ENCODE data around the gene CUEDC1.
A peak's percentile ranks its signal among the peaks of the same experiment; 100 is the strongest.
"Not testable (repeated sequence)": the region's sequence is repeated elsewhere in the genome, so short reads cannot be mapped to it uniquely, and the experiment has no call there.

The CUEDC1 gene

DNA sequence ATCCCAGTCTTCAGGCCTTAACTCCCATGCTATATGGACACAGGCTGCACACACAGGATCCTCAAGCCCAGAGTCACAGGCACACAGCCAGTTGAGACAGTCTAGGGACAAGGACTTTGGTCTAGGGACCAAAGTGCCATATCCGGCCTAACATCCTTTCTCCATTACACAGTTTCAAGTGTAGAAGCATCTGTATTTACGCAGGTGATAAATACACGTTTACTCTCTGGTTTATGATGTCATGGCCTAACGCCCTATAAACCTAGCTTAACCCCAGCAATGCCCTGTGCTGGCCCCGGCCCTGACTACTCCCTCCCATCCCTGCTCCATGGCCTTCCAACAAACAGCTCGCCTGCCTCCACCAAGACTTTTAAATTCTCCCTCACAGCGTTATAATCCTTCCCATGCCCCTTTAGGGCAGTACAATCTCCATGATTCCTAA is 17.1 kb downstream of the CUEDC1 start:
- no peak for DNase-seq (ENCODE audit: low read depth)

DNA sequence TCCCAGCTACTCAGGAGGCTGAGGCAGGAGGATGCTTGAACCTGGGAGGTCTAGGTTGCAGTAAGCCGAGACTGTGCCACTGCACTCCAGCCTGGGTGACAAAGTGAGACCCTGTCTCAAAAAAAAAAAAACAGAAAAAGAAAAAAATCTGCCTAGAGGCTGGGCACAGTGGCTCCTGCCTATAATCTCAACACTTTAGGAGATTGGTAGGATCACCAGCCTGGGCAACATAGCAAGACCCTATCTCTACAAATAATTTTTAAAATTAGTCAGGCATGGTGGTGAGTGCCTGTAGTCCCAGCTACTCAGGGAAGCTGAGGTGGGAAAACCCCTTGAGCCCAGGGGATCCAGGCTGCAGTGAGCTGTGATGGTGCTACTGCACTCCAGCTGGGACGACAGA is 17.7 kb downstream of the CUEDC1 start:
- DNase-seq (ENCODE audit: low read depth) = no peak

DNA sequence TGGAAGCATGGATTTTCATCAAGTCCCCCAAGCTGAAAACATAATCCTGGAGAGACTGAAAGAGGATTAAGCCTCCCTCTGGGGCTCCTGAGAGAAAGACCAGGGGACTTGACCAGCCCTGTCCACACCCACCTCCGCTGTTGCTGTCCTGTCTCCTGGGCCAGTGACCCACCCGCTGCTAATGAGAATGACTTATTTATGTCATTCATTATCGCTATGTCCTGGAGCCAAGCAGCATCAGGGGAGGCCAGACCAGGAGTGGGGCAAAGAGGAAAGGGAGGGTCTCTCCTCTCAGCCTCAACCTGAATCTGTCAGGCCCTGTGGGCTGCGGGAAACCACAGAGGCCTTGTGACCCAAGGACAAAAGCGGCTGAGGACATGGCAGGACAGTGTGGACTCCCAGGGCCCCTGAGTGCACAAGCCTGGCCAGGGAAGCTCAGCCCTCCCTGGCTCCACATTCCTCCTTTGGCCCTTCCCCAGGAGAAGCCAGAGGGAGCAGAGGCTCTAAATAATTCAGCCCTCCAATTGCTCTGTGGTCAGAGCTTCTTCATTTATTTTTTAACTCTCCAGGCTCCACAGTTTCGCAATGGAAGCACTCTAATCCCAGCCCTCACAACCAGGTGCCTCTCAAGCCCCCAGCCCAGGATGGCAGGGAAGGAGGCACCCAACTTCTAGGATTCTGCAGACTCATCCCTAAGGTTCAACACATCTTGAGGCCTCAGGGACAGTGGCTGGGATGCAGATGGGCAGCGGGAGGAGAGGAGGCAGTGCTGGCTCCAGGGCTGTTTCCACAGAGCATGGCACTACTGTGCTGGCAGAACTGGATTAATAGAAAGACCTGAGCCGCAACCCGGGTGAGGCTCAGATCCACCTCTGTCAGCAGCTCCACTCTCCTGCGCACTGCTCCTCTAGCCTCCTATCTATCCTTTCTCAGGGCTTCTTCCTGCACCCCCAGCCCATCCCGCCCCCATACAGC is 19.1 kb downstream of the CUEDC1 start:
- DNase-seq (ENCODE audit: low read depth) = peak; percentile 54

DNA sequence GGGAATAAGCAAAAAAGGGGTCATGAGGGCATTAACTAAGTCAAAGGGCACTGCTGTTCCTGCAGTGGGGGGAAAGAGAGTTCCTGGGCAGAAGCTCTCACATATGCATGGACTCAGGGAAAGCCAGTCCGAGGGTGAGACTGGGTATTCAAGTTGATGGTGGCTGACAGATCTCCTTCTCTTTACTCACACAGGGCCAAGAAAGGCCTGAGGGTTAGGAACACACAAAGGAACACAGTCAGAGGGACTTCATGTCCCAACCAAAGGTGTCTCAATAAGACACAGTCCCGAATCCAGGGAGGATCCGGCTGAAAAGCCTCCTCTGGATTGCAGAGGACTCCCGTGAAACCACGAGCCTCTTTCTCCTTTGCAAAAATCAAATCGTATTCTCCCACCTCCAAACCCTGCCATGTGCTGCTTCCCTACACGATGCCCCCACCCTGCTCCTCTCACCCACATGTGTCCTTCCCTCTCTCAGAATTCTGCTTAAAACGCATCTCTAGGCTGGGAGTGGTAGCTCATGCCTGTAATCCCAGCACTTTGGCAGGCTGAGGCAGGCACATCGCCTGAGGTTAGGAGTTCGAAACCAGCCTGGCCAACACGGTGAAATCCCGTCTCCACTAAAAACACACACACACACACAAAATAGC is 23.6 kb downstream of the CUEDC1 start:
- DNase-seq (ENCODE audit: low read depth) = no peak

DNA sequence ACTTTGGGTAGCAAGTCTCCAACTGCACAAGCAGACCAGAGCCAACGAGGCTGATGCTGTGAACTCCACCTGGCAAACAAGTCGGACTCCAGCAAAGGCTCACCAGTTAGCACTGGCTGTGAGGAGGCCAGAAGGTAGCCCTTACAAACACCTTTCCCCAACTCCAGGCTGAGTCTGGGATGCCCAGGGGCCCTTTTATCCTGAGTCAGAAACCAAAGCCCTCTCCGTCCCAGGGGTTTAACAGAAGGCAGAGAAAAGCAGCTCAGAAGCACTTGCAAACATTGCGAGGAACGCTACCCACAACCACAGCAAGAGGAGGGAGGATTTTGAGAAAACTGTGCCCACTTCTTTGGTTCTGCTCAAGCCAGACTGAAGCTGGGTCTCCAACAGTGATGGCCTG is 25.0 kb downstream of the CUEDC1 start:
- no peak for DNase-seq (ENCODE audit: low read depth)

DNA sequence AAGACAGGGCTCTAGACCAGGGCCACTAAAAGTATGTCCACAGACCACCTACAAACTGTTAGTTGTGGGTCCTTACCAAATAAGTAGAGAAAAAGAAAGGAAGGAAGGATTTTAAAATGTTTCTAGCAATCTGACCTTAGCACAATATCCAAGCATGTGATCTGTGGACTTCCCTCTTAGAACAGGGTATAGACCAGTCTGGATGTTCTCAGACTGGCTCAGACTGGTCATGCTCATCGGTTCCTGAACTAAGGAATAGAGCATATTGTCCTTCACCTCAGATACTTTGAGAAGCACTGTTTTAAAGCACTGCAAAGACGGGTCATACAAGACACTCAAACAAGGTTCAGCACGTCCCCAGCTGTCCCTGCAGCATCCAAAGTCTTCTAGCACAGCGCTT is 25.8 kb downstream of the CUEDC1 start:
- DNase-seq (ENCODE audit: low read depth) = no peak

DNA sequence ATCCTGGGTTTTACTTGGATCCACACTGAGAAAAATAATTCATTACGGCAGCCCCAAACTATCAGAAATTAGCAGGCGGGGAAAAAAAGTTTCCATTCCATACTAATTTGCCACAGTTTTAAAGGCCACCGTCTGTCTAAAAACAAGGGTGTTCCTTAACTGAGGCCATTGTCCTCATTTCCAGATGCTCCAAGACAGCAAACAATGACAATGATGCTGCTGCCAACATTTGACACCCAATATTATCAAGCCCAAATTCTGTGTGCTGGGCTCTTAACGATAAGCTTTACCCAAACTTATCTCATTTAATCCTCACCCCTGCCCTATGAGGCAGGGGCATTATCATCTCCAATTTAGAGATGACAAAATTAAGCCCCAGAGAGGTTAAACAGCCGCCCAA is 26.3 kb downstream of the CUEDC1 start:
- DNase-seq (ENCODE audit: low read depth) = no peak

DNA sequence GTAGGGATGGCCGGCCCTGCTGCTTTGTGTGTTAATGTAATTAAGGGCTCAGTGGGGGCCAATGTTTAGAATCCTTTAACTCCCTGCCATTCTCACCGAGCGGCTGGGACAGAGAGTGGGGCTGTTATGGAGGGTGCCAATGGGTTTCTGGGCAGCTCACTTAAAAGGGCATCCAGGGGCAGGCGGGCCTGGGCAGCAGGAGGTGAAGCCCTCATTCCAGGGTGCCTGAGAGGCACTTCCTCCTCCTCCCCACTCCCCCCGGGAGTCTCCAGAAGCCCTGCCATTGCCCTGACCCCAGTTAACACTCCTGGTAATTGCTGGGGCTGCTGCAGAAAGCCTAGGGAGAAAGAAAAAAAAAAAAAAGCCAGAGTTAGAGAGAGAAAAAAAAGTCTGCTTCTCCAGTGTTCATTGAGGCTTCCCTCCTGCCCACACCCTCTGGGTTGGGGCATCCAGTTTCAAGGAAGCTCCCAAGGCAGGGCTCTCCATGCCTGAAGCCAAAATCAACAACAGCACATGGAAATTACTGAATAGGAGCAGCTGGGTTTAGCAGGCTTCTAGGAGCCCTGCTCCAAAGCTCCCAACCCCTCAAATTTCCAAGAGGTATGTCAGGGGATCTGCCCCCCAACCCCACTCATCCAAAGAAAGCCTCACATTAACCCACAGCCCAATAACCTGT is 28.0 kb downstream of the CUEDC1 start:
- no peak for DNase-seq (ENCODE audit: low read depth)

DNA sequence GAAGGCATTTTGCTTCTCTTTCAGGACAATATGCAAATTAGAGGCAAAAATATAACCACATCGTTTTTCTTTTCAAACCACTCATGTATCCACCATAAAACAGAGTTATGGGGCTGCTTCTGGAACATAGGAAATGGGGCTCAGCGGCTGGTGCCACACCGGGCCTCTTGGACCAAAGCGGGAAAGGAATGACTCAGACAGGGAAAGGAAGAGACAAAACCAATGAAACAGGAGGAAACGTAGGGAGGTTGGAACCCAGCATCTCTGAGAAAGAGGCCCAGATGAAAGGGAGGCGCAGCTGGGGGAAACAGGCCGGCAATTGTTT is 28.5 kb downstream of the CUEDC1 start:
- DNase-seq (ENCODE audit: low read depth) = no peak

DNA sequence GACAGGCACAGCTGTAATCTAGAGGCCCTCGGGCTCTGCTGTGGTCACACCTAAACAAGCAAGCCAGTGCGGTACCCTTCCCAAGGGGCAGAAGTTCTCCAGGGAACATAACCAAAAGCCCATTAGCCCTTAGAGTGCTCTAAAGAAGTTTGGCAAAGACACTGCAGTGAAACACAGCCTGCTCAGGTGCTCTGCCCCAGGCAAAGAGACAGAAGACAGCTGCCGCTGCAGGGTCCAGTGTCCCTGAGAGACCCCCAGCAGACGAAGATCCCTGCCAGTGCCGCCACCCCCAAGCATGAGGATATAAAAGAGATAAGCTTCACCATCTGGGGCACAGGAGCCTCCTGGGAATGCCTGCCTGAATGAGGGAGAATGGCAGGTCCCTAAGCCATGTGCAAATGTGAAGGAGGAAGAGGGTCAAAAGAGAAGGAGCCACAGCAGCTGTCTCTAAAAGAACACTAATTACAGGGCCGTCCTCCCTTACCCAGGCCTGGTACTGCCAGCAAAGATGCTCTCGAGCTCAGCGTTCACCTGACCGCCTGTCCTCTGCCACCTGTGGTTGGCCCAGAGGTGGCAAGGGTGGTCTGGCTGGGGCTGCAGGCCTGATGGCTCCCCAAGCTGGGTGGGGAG is 29.7 kb downstream of the CUEDC1 start:
- no peak for DNase-seq (ENCODE audit: low read depth)

DNA sequence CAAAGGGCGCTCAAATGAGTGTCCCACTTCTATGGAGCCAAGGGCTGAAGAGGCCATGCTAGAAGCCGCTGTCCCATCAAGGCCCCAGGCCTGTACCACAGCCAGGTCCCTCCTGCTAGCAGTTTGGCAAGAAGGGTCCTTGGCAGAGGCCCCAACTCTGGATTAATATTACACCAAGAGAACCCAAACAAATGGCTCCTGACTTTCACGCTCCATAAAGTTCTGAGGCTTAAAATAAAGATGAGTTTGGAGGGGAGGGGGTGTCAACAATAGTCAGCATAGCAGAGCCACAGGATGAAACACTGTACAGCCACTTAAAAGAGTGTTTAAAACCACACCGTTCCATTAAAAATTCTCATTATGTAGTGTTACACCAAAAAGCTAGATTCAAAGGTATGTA is 30.5 kb downstream of the CUEDC1 start:
- DNase-seq (ENCODE audit: low read depth) = no peak

DNA sequence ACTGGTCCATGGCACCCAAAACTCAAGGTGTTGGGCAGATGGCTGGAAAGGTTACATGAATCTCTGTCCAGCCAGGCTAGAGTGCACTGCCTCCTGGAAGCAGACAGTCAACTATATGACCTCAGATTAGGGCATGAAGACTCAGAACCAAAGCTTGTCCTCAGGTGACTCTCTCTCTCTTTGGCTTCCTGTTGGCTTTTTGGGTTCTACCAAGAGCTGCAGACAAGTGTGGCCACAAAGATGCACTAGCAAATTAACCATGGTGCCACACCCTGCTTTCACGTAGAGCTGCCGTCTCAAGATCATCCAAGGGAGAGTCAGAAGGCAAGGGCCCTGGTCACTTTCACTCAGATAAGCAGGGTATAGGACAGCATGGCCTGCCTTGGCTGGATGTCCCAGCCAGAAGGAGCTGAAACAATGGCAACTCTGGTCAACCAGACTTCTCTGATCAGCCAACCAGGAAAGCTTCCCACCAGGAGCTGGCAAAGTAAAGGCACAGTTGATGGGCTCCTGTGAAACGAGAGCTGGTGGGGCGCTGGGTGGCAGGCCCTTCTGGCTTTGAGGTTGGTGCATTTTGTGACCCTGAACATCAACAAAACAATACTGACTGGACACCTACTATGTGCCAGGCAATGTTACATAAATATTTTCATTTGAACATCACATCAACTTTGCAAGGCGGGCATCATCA is 31.9 kb downstream of the CUEDC1 start:
- no peak for DNase-seq (ENCODE audit: low read depth)

DNA sequence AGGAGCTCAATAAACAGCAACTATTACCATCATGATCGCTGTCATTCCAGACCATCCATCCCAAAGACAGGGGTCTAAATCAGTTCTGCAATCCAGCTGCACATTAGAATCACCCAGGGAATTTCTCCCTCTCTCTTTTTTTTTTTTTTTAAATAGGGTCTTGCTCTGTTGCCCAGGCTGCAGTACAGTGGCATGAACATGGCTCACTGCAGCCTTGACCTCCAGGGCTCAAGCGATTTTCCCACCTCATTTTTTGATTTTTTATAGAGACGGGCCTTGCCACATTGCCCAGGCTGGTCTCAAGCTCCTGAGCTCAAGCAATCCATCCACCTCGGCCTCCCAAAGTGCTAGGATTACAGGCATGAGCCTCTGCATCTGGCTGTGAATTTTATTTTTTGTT is 32.5 kb downstream of the CUEDC1 start:
- not testable (repeated sequence) for DNase-seq (ENCODE audit: low read depth)

DNA sequence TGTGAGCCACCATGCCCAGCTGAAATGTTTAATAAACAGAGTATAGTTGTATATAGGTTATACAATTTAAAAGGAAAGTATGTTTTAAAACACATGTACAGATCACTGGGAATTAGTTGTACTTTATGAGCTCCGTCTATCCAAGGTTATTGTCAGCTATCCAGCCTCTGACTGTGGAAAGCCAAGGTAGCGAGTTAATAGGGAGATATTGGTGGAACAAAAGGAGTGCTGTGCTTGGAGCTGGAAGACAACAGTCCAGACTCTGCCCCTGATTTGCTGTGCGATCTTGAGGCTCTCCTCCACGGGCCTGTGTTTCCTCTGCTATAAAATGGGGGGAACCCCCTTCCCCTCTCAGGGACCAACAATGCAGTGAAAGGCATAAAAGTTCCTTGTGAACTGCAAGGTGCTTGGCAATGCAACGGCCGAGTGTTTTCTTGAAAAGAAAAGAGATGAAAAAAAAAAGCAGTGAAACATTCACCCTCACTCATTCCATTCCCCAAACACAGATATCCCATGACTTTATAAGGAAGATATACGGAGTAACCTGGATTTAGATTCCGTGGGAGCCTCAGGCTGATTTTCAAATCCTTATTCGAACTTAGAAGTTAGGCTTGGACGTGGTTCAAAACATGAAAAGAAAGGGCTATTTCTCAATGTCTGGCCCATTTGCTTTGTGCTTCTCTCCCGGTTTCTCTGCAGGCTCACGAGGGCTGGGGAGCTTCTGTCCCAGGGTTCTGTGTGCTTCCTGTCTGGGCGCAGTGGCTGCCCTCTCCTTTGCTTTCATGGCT is 34.1 kb downstream of the CUEDC1 start:
- no peak for DNase-seq (ENCODE audit: low read depth)

DNA sequence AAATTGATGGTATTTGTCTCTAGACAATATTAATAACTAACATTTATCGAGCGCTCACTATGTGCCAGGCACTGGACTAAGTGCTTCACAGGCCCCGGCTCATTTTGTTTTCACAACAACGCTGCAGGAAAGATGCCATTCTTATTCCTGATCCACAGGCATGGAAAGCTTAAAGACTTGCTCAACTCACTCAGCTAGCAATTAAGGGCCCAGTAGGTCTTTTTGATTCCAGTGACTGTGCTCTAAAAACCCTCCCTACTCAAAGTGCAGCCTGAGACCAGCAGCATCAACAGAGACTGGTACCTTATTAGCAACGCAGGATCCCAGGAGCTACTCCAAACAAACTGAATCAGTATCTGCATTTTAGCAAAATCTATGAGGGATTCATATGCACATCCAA is 35.3 kb downstream of the CUEDC1 start:
- DNase-seq (ENCODE audit: low read depth) = no peak

DNA sequence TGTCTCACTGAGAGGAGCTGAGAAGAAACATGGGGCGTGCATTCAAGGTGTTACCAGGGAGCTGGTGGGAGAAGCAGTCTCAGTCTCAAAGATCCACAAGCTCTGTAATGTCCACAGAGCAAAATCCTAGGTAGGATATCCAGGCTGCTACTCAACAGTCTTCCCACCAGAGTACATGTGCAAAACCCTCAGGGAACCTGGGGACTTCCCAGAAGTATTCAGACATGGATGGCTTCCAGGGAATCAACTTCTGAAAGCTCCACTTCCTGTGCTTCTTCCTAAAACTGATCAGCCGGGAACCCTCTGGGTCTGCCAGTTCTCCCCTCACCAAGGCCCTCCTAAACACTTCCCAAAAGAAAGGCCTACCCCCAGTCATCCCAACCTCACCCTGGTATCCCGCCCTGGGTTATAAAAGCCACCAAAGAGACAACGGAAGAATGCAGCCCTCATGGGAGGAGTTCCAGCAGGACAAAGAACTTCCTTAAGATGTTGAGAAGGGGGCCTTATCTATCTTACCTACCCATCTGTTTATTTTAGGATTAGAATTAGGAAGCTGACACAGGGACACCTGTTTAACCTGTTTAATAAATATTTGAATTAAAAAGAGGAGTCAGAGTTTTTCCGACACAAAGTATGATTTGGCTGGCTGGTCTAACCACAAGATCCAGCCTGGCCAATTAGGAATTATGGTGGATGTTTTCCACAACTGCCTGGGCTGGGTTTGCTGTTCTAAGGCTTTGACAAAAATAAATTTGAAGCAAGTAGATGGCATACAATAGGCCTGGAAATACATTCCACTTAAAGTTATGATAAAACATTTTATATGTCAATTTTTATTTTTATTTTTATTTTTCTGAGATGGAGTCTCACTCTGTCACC is 37.0 kb downstream of the CUEDC1 start:
- DNase-seq (ENCODE audit: low read depth) = peak; percentile 47

DNA sequence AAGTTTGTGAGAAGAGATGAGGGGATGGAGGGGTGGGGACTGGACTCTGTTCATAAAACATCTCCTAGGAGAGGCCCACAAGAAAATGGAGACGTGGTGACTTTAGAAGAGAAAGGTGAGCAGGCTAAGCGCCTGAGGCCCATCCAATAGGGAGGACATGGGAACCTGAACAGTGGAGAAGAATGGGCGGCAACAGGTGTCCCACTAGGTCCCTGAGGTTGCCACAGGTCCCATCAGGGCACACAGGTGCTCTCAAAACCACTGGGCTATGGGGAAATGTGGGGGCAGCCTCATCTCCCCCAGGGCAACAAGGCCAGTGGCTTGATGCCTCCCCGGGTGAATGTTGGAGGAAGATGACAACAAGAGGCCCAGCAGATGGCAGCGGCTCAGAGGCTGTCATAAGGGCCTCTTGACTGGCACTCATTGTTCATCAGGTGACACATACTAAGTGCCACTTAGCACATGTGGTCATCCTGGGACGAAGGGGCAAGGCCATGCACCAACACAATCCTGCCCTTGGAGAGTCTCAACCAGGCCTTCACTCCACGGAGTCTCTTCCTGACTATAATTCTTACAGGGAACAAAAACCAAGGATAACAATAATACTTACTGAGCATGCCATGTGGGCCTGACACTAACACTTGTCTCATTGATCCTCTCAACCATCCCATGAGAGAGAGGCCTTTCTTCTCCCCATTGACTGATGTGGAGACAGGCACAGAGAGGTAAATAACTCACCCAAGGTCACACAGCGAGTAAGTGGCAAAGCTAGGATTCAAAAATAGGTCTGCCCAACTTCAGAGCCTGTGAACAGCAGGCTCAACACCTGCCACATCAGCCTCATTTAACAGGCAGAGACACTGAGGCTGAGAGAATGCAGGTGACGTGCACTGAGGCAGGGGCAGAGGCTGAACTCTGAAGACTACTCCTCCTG is 38.0 kb downstream of the CUEDC1 start:
- DNase-seq (ENCODE audit: low read depth) = peak; percentile 20

DNA sequence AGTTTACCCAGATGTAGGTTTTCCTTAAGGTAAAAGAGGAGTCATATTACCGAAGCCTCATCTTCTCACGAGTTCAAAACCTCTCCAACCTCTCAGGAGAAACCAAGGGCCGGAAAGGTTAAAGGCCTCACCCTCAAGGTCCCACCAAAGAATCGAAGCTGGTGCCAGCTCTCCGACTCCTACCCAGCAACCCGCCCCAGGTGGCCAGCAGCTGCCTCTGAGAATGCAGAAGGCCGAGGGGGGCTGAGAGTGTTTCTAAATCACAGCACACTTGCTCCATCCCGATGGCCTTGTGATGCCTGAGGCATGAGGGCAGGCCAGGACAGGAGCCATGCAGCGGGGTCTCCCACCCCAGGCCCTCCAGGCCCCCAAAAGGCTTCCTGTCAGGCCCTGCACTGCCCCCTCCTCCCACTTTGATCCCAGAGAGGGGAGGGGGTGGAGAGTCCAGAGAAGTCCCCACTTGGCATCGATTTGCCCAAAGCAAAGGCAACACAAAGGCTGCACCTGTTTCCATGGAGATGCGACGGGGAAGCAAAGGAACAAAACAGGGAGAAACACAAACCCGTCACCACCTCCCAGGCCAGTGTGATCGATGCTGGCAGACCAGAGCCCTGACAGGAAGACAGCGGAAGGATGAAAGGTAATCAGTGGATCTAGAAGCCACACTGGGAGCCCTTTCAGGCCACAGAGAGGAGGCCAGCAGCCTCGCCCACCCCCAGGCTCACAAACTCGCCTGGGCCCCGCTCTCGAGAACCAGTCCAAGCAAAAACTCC is 39.0 kb downstream of the CUEDC1 start:
- no peak for DNase-seq (ENCODE audit: low read depth)
